GM19455 (cell line): Measurements from ENCODE around the gene SH3BP5.

Experiments used
- ATAC-seq: cut with Tn5 transposase; IDR thresholded peaks from one replicate; pipeline ENCODE4 v1.9.1; 2021; ENCODE audit not compliant: unreplicated experiment

SH3BP5 gene

GRCh38 chr3:15300323-15301078 is 31.9 kb downstream of the SH3BP5 start:
- ATAC-seq = no peak

GRCh38 chr3:15299036-15299435 is 33.4 kb downstream of the SH3BP5 start:
- no peak for ATAC-seq

GRCh38 chr3:15298504-15298903 is 33.9 kb downstream of the SH3BP5 start:
- no peak for ATAC-seq

- no peak for ATAC-seq
Measured at GRCh38 chr3:15297608-15298350, 34.6 kb downstream of the SH3BP5 start.

GRCh38 chr3:15295506-15295905 is 36.9 kb downstream of the SH3BP5 start:
- no peak for ATAC-seq

- no peak for ATAC-seq
Measured at GRCh38 chr3:15294929-15295328, 37.5 kb downstream of the SH3BP5 start.

GRCh38 chr3:15292765-15293522 is 39.4 kb downstream of the SH3BP5 start:
- ATAC-seq = no peak

- ATAC-seq = peak; percentile 88
Measured at GRCh38 chr3:15291589-15292541, 40.5 kb downstream of the SH3BP5 start.

- ATAC-seq = no peak
Measured at GRCh38 chr3:15290736-15291135, 41.6 kb downstream of the SH3BP5 start.

GRCh38 chr3:15289661-15290060 is 42.7 kb downstream of the SH3BP5 start:
- ATAC-seq = no peak

- ATAC-seq = no peak
Measured at GRCh38 chr3:15288331-15289035, 43.9 kb downstream of the SH3BP5 start.

GRCh38 chr3:15287565-15288330 is 44.6 kb downstream of the SH3BP5 start:
- ATAC-seq = no peak

GRCh38 chr3:15286022-15286421 is 46.4 kb downstream of the SH3BP5 start:
- no peak for ATAC-seq

- ATAC-seq = no peak
Measured at GRCh38 chr3:15284121-15284889, 48.1 kb downstream of the SH3BP5 start.

- ATAC-seq = no peak
Measured at GRCh38 chr3:15283702-15284101, 48.7 kb downstream of the SH3BP5 start.

GRCh38 chr3:15281817-15282216 is 50.6 kb downstream of the SH3BP5 start:
- ATAC-seq = no peak

- ATAC-seq = no peak
Measured at GRCh38 chr3:15280853-15281532, 51.4 kb downstream of the SH3BP5 start.
